Liver (tissue), 3 donors: ENCODE results near the gene UPF3A.

Source experiments
- GABPA ChIP-seq, 2 donors: IDR thresholded peaks in 1 of 2; conservative IDR thresholded peaks in 1 of 2; 2 replicates each; pipeline ENCODE4 v1.6.1; 2016; ENCODE audit warnings: antibody characterized with exemption in 2 of 2, mild to moderate bottlenecking in 1 of 2, moderate library complexity in 1 of 2
- JUND ChIP-seq, 2 donors: IDR thresholded peaks; 2 replicates each; pipeline ENCODE4 v1.6.1; 2016; ENCODE audit warnings: antibody characterized with exemption in 2 of 2
- TF ChIP-seq, protein P1 (sequence below): IDR thresholded peaks from 2 replicates; pipeline ENCODE4 v1.6.1; 2016; ENCODE audit warnings: antibody characterized with exemption
- TF ChIP-seq, protein P2 (sequence below): fragments of 150-350 bp; IDR thresholded peaks from 2 replicates; pipeline ENCODE4 v1.5.1; 2017; ENCODE audit warnings: improper control_type of control experiment, low read depth, low read length; ENCODE audit not compliant: missing input control
- TF ChIP-seq, protein P3 (sequence below): IDR thresholded peaks from 2 replicates; pipeline ENCODE4 v1.6.1; 2016; ENCODE audit warnings: antibody characterized with exemption, mild to moderate bottlenecking
- donor health status: healthy.
- donor health status: healthy.

DNA sequence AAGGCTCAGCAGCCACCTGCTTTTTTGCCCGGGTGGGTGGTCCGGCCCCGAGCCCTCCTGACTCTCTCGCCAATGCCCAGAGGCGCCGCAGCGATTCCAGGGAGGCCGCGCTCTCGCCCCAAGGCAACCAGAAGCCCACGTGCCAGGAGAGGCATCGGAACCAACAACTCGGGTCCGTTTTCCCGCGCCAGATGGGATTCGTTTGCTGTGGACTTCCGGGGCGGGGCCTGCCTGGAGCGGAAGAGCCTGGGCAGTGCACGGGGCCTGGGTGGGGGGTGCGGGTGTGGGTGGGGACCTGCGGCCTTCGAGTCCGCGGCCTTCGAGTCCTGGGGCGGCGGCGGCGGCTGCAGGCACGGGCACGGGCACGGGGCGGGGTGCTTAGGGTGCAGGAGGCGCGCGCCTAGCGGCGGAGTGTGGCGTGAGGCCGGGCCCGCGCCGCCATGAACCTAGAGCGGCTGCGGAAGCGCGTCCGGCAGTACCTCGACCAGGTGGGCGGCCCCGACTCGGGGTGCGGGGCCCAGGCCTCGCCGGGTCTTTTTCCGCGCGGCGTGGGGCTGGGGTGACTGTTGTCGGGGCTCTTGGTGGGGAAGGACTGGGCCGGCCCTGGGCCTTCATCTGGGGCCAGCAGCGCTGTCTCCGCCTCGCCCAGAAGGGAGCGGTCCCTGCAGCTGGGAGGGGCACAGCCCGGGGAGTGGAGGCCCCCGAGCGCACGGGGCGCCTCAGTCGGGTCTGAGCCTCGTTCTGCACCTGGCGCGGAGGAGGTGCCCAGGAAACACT, 46.6 kb upstream of the UPF3A start, which contains the start of gene CDC16:
- TF ChIP-seq, protein P1, sequence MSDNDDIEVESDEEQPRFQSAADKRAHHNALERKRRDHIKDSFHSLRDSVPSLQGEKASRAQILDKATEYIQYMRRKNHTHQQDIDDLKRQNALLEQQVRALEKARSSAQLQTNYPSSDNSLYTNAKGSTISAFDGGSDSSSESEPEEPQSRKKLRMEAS: peak; percentile 98
- TF ChIP-seq, protein P2, sequence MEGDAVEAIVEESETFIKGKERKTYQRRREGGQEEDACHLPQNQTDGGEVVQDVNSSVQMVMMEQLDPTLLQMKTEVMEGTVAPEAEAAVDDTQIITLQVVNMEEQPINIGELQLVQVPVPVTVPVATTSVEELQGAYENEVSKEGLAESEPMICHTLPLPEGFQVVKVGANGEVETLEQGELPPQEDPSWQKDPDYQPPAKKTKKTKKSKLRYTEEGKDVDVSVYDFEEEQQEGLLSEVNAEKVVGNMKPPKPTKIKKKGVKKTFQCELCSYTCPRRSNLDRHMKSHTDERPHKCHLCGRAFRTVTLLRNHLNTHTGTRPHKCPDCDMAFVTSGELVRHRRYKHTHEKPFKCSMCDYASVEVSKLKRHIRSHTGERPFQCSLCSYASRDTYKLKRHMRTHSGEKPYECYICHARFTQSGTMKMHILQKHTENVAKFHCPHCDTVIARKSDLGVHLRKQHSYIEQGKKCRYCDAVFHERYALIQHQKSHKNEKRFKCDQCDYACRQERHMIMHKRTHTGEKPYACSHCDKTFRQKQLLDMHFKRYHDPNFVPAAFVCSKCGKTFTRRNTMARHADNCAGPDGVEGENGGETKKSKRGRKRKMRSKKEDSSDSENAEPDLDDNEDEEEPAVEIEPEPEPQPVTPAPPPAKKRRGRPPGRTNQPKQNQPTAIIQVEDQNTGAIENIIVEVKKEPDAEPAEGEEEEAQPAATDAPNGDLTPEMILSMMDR: peak; percentile 14
- TF ChIP-seq GABPA (IDR thresholded peaks at IDR 0.05 in 1 of 2, conservative IDR thresholded peaks at IDR 0.05 in 1 of 2) (peak; percentile 86 to 94), JUND (IDR thresholded peaks at IDR 0.05) (no peak)
- TF ChIP-seq, protein P3, sequence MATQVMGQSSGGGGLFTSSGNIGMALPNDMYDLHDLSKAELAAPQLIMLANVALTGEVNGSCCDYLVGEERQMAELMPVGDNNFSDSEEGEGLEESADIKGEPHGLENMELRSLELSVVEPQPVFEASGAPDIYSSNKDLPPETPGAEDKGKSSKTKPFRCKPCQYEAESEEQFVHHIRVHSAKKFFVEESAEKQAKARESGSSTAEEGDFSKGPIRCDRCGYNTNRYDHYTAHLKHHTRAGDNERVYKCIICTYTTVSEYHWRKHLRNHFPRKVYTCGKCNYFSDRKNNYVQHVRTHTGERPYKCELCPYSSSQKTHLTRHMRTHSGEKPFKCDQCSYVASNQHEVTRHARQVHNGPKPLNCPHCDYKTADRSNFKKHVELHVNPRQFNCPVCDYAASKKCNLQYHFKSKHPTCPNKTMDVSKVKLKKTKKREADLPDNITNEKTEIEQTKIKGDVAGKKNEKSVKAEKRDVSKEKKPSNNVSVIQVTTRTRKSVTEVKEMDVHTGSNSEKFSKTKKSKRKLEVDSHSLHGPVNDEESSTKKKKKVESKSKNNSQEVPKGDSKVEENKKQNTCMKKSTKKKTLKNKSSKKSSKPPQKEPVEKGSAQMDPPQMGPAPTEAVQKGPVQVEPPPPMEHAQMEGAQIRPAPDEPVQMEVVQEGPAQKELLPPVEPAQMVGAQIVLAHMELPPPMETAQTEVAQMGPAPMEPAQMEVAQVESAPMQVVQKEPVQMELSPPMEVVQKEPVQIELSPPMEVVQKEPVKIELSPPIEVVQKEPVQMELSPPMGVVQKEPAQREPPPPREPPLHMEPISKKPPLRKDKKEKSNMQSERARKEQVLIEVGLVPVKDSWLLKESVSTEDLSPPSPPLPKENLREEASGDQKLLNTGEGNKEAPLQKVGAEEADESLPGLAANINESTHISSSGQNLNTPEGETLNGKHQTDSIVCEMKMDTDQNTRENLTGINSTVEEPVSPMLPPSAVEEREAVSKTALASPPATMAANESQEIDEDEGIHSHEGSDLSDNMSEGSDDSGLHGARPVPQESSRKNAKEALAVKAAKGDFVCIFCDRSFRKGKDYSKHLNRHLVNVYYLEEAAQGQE: no peak
